H9 (cell line): ENCODE results near the gene SLC25A20. TPM values are rescaled to one million over a fixed set of nuclear protein-coding genes. Genes with fewer than 3 reads are reported as not detected.
A peak's percentile ranks its signal among the peaks of the same experiment; 100 is the strongest.

Experiments
- DNase-seq: peaks from one replicate; pipeline ENCODE4 v3.0.0-alpha.2; 2017
- H2AFZ ChIP-seq: one replicate; pipeline ENCODE4 v1.6.1; 2013; ENCODE audit warnings: mild to moderate bottlenecking, low read length, control low read depth, moderate library complexity
- H2AK5ac ChIP-seq: 2 replicates; pipeline ENCODE4 v1.6.1; 2013; ENCODE audit warnings: low read length, control low read depth, mixed read lengths; ENCODE audit not compliant: insufficient read length
- H2BK120ac ChIP-seq: one replicate; pipeline ENCODE4 v1.6.1; 2013; ENCODE audit warnings: low read depth, mild to moderate bottlenecking, low read length, control low read depth, inconsistent platforms; ENCODE audit not compliant: poor library complexity, severe bottlenecking
- H2BK12ac ChIP-seq: 2 replicates; pipeline ENCODE4 v1.6.1; 2013; ENCODE audit warnings: low read length, control low read depth, mixed read lengths, low read depth; ENCODE audit not compliant: insufficient read length
- H2BK15ac ChIP-seq: 2 replicates; pipeline ENCODE4 v1.6.1; 2013; ENCODE audit warnings: low read depth, low read length, control low read depth
- H2BK20ac ChIP-seq: one replicate; pipeline ENCODE4 v1.6.1; 2013; ENCODE audit warnings: low read depth, mild to moderate bottlenecking, low read length, control low read depth, inconsistent platforms; ENCODE audit not compliant: poor library complexity, severe bottlenecking
- H2BK5ac ChIP-seq: 2 replicates; pipeline ENCODE4 v1.6.1; 2013; ENCODE audit warnings: low read length, control low read depth, mixed read lengths; ENCODE audit not compliant: insufficient read length
- H3K14ac ChIP-seq: 2 replicates; pipeline ENCODE4 v1.6.1; 2013; ENCODE audit warnings: low read length, control low read depth; ENCODE audit not compliant: insufficient read depth
- H3K18ac ChIP-seq: 2 replicates; pipeline ENCODE4 v1.6.1; 2013; ENCODE audit warnings: low read depth, mild to moderate bottlenecking, mixed read lengths, low read length, control low read depth; ENCODE audit not compliant: insufficient read length
- H3K23ac ChIP-seq: 2 replicates; pipeline ENCODE4 v1.6.1; 2013; ENCODE audit warnings: low read length, control low read depth, mixed read lengths, low read depth; ENCODE audit not compliant: insufficient read length
- H3K23me2 ChIP-seq: 2 replicates; pipeline ENCODE4 v1.6.1; 2013; ENCODE audit warnings: low read depth, mild to moderate bottlenecking, mixed read lengths, low read length, control low read depth; ENCODE audit not compliant: insufficient read length, poor library complexity, severe bottlenecking
- H3K27ac ChIP-seq: 2 replicates; pipeline ENCODE4 v1.5.1; 2013; ENCODE audit warnings: low read length, control low read depth, mixed read lengths, low read depth; ENCODE audit not compliant: insufficient read length
- H3K27me3 ChIP-seq: 2 replicates; pipeline ENCODE4 v1.6.1; 2013; ENCODE audit warnings: low read length, control low read depth, inconsistent platforms; ENCODE audit not compliant: insufficient read depth
- H3K4ac ChIP-seq: 2 replicates; pipeline ENCODE4 v1.6.1; 2013; ENCODE audit warnings: low read depth, mild to moderate bottlenecking, control low read depth, inconsistent platforms, low read length, moderate library complexity
- H3K4me1 ChIP-seq: 2 replicates; pipeline ENCODE4 v1.6.1; 2013; ENCODE audit warnings: low read length, control low read depth, inconsistent platforms; ENCODE audit not compliant: insufficient read depth
- H3K4me2 ChIP-seq: 2 replicates; pipeline ENCODE4 v1.6.1; 2013; ENCODE audit warnings: low read length, control low read depth, mixed read lengths; ENCODE audit not compliant: insufficient read length, insufficient read depth
- H3K56ac ChIP-seq: 2 replicates; pipeline ENCODE4 v1.6.1; 2013; ENCODE audit warnings: low read depth, mild to moderate bottlenecking, mixed read lengths, low read length, control low read depth; ENCODE audit not compliant: insufficient read length
- H3K79me1 ChIP-seq: 2 replicates; pipeline ENCODE4 v1.6.1; 2013; ENCODE audit warnings: low read depth, mild to moderate bottlenecking, moderate library complexity, low read length, control low read depth, inconsistent platforms; ENCODE audit not compliant: insufficient read depth, poor library complexity, severe bottlenecking
- H3K79me2 ChIP-seq: 2 replicates; pipeline ENCODE4 v1.6.1; 2013; ENCODE audit warnings: low read length, control low read depth, inconsistent platforms; ENCODE audit not compliant: insufficient read depth
- H3K9ac ChIP-seq: 2 replicates; pipeline ENCODE4 v1.6.1; 2013; ENCODE audit warnings: low read length, control low read depth, mixed read lengths; ENCODE audit not compliant: insufficient read length; ENCODE audit errors: extremely low read depth
- H3K9me3 ChIP-seq: one replicate; pipeline ENCODE4 v1.6.1; 2013; ENCODE audit warnings: low read depth, low read length, inconsistent platforms; ENCODE audit not compliant: control insufficient read depth
- H3T11ph ChIP-seq: one replicate; pipeline ENCODE4 v1.6.1; 2013; ENCODE audit warnings: mild to moderate bottlenecking, low read length, control low read depth, inconsistent platforms
- H4K20me1 ChIP-seq: one replicate; pipeline ENCODE4 v1.6.1; 2013; ENCODE audit not compliant: control insufficient read depth, insufficient read length, insufficient read depth
- H4K5ac ChIP-seq: 2 replicates; pipeline ENCODE4 v1.6.1; 2013; ENCODE audit warnings: low read depth, mild to moderate bottlenecking, mixed read lengths, low read length, control low read depth; ENCODE audit not compliant: insufficient read length
- H4K8ac ChIP-seq: replicated peaks from 2 replicates; pipeline ENCODE4 v1.6.1; 2013; ENCODE audit warnings: low read length, control low read depth, mixed read lengths, low read depth; ENCODE audit not compliant: insufficient read length
- H4K91ac ChIP-seq: 2 replicates; pipeline ENCODE4 v1.6.1; 2013; ENCODE audit warnings: low read depth, mild to moderate bottlenecking, moderate library complexity, mixed read lengths, low read length, control low read depth; ENCODE audit not compliant: insufficient read length
- H3K27ac Mint-ChIP-seq, 3 experiments: 2 replicates in 2 of 3; 3 replicates in 1 of 3; pipeline ENCODE4 v1.8.0; 2020 to 2021; ENCODE audit warnings: mixed read lengths in 3 of 3, mild to moderate bottlenecking in 1 of 3, moderate library complexity in 1 of 3
- H3K27me3 Mint-ChIP-seq: 2 replicates; pipeline ENCODE4 v1.8.0; 2021; ENCODE audit warnings: low read depth, mild to moderate bottlenecking, moderate library complexity, mixed read lengths
- H3K36me3 Mint-ChIP-seq, 3 experiments: 2 replicates in 2 of 3; 3 replicates in 1 of 3; pipeline ENCODE4 v1.8.0; 2020 to 2021; ENCODE audit warnings: low read depth in 3 of 3, mixed read lengths in 3 of 3; ENCODE audit not compliant: insufficient read depth in 1 of 3
- H3K4me1 Mint-ChIP-seq, 2 experiments: 2 replicates each; pipeline ENCODE4 v1.8.0; 2020; ENCODE audit warnings: mixed read lengths in 2 of 2
- H3K4me3 Mint-ChIP-seq, 2 experiments: 2 replicates in 1 of 2; 3 replicates in 1 of 2; pipeline ENCODE4 v1.8.0; 2020 to 2021; ENCODE audit warnings: mild to moderate bottlenecking in 2 of 2, mixed read lengths in 2 of 2, moderate library complexity in 1 of 2
- H3K9me3 Mint-ChIP-seq, 2 experiments: 2 replicates in 1 of 2; 3 replicates in 1 of 2; pipeline ENCODE4 v1.8.0; 2020; ENCODE audit warnings: mild to moderate bottlenecking in 2 of 2, mixed read lengths in 2 of 2, moderate library complexity in 1 of 2
- WGBS: extraction: QIAGEN DNeasy Blood & Tissue Kit; methylation state at CpG from one replicate; pipeline ENCODE4 v1.1.7; 2013; ENCODE audit warnings: missing lambda C conversion rate, low lambda C conversion rate, mixed read lengths; ENCODE audit not compliant: insufficient read length; ENCODE audit errors: extremely low coverage; 5-methylcytosine and 5-hydroxymethylcytosine counted together
- total RNA-seq: library from RNA; stranded (reverse); gene quantifications from 2 replicates; pipeline ENCODE4 v1.2.1, GENCODE V29; 2021
- TF ChIP-seq, protein P1 (sequence below): fragments of 200-600 bp; sonication (generic); conservative IDR thresholded peaks from 3 replicates; pipeline ENCODE4 v1.8.0; 2021; ENCODE audit warnings: antibody characterized with exemption, mild to moderate bottlenecking

SLC25A20 gene
- total RNA-seq, 1 experiment from 2014 or later: 7.4 TPM

GRCh38 chr3:48918388-48919214, 19.9 kb upstream of the SLC25A20 start, which contains the start of gene ARIH2:
ARIH2 (plus strand) TSS chr3:48918842; CDS start chr3:48927559, 8,717 bp downstream.
- Mint-ChIP-seq H3K9me3 (no peaks in the 10 kb centered on the region), H3K4me3 (peak within 1 kb of the TSS; percentile 93 to 96), H3K36me3 (peaks cover 3 to 13% (median 8%) of the 10 kb centered on the region in 3 experiments; a peak in 5 of 7 replicates), H3K27me3 (no peaks in the 10 kb centered on the region), H3K27ac (peak within 1 kb of the TSS; percentile 97 to 99 (median 99)), H3K4me1 (peaks cover 7 to 10% of the 10 kb centered on the region in 2 experiments)
- peak within 1 kb of the TSS; percentile 24 for H3K27ac ChIP-seq
- H3K14ac ChIP-seq: peak within 1 kb of the TSS; percentile 75; the same call in 1 of the 2 replicates
- peaks cover 8% of the 10 kb centered on the region for H3K79me1 ChIP-seq
- H3K9ac ChIP-seq: peak within 1 kb of the TSS; percentile 83
- H3K79me2 ChIP-seq: peaks cover 12% of the 10 kb centered on the region; the same call in 1 of the 2 replicates
- H4K5ac ChIP-seq: peak within 1 kb of the TSS; percentile 41
- no peak within 1 kb of the TSS for H2AFZ ChIP-seq
- H3K27me3 ChIP-seq: no peaks in the 10 kb centered on the region
- no peak within 1 kb of the TSS for H2BK15ac ChIP-seq
- no peak within 1 kb of the TSS for H2BK120ac ChIP-seq
- TF ChIP-seq, protein P1, sequence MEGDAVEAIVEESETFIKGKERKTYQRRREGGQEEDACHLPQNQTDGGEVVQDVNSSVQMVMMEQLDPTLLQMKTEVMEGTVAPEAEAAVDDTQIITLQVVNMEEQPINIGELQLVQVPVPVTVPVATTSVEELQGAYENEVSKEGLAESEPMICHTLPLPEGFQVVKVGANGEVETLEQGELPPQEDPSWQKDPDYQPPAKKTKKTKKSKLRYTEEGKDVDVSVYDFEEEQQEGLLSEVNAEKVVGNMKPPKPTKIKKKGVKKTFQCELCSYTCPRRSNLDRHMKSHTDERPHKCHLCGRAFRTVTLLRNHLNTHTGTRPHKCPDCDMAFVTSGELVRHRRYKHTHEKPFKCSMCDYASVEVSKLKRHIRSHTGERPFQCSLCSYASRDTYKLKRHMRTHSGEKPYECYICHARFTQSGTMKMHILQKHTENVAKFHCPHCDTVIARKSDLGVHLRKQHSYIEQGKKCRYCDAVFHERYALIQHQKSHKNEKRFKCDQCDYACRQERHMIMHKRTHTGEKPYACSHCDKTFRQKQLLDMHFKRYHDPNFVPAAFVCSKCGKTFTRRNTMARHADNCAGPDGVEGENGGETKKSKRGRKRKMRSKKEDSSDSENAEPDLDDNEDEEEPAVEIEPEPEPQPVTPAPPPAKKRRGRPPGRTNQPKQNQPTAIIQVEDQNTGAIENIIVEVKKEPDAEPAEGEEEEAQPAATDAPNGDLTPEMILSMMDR: no peak; the same call in 2 of the 3 replicates
- no peaks in the 10 kb centered on the region; the same call in 1 of the 2 replicates for H3K4me1 ChIP-seq
- no peak within 1 kb of the TSS for H2BK12ac ChIP-seq
- H3K56ac ChIP-seq: no peak within 1 kb of the TSS
- H3T11ph ChIP-seq: no peak within 1 kb of the TSS
- H4K91ac ChIP-seq: no peak within 1 kb of the TSS
- no peak within 1 kb of the TSS for H2BK20ac ChIP-seq
- H2BK5ac ChIP-seq: no peak within 1 kb of the TSS
- H3K23ac ChIP-seq: peak within 1 kb of the TSS; percentile 69
- H3K4ac ChIP-seq: no peak within 1 kb of the TSS
- H4K20me1 ChIP-seq: no peaks in the 10 kb centered on the region
- no CpG with 5 or more reads among the region's 97 CpGs for WGBS
- H2AK5ac ChIP-seq: no peak within 1 kb of the TSS
- peak within 1 kb of the TSS; percentile 44 for H3K18ac ChIP-seq
- H3K9me3 ChIP-seq: no peaks in the 10 kb centered on the region
- H4K8ac ChIP-seq: no peak within 1 kb of the TSS
- peak; percentile 93 for DNase-seq
- H3K23me2 ChIP-seq: peaks cover 12% of the 10 kb centered on the region
- H3K4me2 ChIP-seq: peak within 1 kb of the TSS; percentile 100
